HG03025 (cell line): ENCODE data around the gene GCFC2.

Source experiments
- ATAC-seq: cut with Tn5 transposase; IDR thresholded peaks from one replicate; pipeline ENCODE4 v1.9.1; 2021; ENCODE audit warnings: mild to moderate bottlenecking, moderate library complexity; ENCODE audit not compliant: unreplicated experiment, low FRiP score

GCFC2 gene

DNA sequence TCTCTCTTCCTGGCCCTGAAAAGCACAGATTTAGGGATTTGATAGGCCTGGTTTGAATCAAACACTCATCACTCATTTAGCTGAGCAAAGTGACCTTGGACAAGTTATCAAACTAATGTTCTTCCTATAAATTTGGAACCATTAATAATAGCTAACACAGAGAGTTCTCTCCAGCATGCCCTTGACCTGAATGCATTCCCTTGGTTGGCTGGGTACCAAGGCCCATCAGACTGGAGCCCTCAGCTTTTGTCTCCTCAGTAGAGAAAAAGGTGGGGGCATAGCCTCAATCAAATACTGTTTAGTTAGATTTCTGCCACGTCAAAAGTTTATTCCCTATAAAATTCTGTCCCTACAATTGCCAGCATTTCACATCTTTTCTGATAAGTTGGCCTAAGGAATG lies 77.9 kb downstream of the GCFC2 start:
- no peak for ATAC-seq

DNA sequence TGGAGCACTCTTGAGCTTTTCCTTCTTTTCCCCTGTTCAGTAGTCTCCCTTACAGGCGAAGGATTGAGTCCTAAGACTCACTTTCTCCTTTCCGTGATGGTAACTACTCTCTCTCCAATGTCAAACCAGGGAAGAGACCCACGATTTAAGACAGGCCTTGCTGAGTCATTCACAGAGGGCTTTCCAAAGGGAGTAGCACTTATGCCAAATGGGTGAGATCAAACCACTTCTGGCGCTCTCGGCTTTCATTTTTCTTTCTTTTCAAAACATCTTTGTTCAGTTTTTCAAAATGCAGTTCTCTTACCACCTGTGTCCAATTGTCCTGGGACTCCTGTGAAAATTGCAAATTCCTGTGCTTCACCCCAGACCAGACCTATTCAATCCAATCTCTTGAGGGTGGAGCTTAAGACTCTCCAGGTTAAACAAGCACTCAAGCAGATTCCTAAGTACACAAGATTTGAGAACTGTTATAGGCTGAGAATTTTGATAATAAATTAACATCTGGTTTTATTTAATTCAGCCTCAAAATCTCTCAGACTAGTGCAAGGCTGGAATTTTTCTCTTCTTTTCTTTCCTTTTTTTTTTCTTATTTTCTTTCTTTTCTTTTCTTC lies 78.5 kb downstream of the GCFC2 start:
- no peak for ATAC-seq

DNA sequence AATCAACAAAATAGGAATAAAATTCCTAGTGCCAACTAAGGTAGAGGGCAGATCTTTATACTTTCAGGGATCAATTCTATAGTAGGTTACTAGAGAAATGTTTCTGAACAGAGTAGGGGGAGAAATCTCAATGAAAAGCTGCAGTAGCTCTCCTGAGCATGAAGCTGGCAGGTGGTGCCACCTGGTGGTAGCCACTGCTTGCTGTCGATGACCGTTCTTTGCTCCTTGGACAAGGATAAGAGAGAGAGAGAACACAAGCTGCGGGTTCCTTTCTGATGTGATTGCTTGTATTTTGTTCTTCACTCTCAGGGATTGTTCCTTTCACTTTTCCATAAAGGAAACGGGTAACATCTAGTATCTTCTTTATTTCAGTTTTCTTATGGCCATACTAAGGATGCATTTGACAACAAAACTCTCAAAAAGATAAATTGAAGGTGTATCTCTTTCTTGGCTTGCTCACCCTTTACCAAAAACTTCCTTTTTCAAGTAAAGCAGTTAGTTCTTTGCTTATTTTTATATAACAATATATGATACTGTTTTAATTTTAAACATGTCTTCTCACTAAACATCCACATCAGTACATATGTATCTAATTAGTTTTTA lies 82.7 kb downstream of the GCFC2 start:
- ATAC-seq, result no peak

DNA sequence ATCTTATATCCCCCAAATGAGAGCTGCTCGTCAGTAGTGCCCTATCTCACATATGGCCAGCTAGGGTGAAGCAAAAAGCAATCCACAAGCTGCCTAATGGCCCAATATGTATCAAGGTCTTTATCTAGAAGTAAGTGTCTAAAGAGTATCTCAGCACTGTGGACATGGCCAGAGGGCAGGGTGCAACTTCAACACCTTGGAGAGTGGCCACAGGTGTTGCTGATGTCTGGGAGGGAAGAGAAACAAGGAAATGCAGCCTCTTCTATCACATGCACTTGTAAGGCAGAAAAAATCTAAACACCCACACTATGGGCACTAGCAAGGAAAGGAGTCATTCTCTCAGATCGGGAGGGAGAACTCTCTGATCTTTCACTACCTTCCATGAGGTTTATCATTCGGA lies 87.8 kb downstream of the GCFC2 start:
- no peak for ATAC-seq

DNA sequence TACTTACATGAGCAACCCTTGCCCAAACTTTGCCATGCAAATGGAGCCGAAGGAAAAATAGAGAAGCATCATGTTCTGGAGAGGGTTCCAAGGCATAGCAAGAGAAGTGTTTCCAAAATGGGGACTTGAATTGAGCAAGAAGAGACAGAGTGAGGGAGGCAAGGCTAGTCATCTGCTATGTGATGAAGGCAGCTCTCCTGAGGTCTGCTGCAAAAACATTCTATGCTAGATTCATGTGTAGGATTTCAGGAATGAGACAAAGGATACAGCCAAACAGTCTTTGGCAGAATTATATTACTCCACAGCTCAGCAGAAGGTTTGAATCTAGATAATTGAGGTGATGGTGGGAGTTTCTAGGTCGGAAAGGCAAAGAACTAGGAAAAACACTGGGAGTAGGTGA lies 88.2 kb downstream of the GCFC2 start:
- ATAC-seq, result no peak

DNA sequence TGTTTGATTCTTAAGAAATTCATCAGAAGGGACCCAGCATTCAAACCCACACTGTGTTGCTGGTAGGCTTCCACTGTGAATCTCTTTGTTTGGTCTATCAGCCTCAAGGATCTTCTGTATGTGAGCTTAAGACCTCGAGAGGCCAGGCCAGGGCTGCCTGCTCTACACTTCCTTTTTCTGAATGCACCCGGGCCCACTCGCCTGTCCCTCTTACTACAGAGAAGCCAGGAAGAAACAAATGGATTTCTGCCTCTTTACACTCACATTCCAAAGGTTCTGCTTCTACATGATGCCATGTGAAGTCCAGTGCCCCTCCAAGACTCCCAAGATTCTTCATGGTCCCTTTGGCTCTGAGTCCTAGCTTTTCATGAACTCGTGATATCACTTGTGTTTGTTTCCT lies 89.5 kb downstream of the GCFC2 start:
- ATAC-seq, result no peak

DNA sequence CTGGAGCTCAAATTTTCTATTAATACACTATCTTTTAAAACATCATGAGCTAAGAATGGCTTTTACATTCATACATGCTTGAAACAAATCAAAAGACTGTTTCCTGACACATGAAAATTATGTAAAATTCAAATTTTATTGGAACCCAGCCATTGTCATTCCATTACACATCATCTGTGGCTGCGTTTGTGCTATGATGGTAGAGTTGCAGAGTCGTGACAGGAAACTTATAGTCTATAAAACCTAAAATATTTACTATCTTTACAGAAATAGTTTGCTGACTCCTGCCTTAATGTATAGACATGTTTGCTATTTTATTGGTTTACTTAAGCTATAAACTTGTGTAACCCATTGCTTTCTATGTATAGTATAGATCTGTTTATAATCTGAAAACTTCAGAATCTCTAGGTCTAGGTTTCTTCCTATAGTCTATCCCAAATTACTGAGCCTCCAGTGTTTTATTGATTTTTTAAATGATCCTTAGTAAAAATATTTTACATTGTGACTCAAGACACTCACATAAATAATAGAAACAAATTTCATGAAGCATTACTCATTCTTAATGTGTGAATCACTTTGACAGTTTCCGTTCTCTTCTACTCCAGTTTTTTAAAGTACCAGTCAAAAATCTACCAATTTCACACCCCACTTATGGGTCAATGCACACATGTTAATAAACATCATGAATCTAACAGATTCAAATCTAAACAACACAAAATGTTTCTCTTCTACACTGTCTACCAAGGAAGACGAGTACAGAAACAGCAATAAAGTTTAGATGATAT lies 90.6 kb downstream of the GCFC2 start:
- ATAC-seq, result no peak

DNA sequence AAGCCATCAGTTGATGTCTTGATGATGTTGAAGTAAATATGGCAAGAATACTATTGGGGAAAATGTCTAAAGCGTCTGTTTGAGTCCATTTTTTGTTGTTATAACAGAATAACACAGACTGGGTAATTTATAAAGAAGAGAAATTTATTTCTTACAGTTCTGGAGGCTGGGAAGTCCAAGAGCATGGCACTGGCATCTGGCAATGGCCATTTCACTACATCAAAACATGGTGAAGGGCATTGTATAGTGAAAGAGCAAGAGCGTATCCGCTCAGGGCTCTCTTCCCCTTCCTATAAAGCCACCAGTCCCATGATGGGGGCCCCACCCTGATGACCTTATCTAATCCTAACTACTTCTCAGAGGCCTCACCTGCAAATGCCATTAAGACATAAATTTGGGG lies 93.8 kb downstream of the GCFC2 start:
- no peak for ATAC-seq

DNA sequence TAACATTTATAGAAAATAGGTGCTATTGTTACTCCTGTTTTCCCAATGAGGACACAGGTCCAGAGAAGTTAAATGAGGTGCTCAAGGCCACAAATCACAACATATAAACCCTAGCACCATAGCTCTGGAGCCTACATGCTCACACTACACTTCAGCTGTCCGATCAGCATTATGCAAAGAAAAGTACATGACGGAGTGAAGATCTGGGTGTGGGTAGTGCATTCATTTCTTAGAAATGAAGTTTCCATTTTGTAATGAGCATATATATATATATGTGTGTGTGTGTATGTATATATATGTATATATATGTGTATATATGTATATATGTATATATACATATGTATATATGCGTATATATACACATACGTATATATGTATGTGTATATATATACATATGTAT lies 94.3 kb downstream of the GCFC2 start:
- ATAC-seq, result no peak

DNA sequence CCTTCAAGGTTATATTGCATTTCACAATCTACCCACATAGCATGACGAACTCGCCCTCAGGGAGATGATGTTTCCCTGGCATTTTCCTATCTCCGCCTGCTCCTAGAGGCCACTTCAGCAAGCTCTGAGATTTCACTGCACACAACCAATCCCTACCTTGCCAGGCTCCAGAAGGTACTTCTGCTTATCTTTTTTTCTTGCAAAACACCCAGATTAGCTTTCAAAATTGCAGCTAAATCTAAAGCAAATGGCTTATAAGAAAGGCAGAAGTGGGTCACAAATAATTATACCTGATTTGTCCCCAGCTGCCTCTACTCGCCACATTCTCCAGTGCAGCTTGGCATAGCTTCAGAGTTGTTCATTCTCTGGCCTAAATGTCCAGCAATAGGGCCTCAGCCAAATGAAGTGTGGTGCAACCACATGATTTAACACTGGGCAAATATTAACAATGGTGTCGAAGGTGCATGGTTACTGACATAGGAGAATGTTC lies 96.5 kb downstream of the GCFC2 start:
- no peak for ATAC-seq

DNA sequence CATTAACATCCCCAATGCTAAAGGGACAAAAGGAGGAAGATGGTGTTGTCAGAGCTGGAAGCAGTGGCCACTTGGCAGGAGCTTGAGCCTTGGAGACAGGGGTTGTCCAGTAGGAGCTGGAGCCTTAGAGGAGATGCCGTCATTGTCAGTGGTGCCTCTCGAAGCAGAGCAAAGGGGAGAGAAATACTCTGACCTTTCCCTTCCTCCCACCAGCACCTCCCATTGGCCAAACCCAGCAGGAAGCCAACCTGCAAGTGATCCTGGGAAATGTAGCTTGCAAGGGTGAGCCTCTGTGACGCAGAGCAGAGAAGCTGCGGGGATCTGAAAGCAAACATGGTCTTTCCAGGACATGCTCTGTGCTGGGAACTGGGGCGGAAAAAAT lies 97.9 kb downstream of the GCFC2 start:
- no peak for ATAC-seq
